Measurements from ENCODE around the gene ABHD1.

ABHD1 gene

DNA sequence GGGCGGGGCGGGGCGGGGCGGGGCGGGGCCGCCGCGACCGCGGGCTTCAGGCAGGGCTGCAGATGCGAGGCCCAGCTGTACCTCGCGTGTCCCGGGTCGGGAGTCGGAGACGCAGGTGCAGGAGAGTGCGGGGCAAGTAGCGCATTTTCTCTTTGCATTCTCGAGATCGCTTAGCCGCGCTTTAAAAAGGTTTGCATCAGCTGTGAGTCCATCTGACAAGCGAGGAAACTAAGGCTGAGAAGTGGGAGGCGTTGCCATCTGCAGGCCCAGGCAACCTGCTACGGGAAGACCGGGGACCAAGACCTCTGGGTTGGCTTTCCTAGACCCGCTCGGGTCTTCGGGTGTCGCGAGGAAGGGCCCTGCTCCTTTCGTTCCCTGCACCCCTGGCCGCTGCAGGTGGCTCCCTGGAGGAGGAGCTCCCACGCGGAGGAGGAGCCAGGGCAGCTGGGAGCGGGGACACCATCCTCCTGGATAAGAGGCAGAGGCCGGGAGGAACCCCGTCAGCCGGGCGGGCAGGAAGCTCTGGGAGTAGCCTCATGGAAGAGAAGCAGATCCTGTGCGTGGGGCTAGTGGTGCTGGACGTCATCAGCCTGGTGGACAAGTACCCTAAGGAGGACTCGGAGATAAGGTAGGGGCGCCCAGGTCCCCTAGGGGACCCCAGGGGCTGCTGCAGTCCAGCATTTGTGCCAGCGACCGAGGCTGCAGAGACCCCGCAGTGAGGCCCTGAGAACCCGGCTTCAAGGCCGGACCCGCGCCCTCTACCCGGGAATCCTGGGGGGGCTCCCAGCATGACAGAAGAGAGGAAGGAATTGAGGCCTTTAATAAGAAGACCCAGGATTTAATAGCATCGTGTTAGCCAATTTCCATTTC, 36.7 kb upstream of the ABHD1 start, which contains the start of gene KHK:
Gene KHK, plus strand, starts transcription at position 49 of the 870 bp plus-strand sequence. Its CDS starts 488 bp downstream, at position 537.
- no peak for DNase-seq

DNA sequence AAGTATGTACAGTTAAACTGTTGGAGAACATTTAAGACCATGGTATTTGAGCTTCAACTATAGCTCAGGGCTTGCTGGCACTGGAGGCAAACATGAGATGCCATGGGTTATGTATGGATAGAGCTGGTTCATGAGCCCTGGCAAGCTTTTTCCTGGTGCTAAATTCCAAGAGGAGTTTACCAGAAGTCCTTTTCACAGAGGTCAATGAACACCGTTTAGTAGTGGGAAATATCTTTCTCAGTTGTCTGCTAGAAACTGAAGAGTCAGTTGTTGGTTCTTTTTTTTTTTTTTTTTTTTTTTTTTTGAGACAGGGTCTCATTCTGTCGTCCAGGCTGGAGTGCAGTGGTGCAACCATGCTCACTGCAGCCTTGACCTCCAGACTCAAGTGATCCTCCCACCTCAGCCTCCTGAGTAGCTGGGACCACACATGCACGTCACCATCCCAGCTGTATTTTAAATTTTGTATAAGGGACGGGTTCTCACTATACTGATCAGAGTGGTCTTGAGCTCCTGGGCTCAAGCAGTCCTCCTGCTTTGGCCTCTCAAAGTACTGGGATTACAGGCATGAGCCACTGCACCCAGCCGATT, 35.7 kb upstream of the ABHD1 start:
- DNase-seq: no peak

DNA sequence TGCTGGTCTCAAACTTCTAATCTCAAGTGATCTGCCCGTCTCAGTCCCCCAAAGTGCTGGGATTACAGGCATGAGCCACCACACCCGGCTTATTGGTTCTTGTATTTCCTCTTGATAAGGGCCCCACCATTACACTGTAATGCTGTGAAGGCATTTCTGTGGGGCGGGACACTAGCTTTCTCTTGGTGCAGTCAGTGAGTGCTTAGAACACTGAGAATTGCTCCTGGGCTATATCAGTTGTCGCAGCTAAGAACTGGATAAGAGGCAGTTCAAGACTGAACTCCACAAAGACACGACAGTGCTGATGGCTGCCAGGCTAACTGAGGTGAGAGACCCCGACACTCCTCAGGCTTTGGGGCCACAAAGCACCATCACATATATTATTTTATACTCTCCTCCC, 35.0 kb upstream of the ABHD1 start:
- no peak for DNase-seq

DNA sequence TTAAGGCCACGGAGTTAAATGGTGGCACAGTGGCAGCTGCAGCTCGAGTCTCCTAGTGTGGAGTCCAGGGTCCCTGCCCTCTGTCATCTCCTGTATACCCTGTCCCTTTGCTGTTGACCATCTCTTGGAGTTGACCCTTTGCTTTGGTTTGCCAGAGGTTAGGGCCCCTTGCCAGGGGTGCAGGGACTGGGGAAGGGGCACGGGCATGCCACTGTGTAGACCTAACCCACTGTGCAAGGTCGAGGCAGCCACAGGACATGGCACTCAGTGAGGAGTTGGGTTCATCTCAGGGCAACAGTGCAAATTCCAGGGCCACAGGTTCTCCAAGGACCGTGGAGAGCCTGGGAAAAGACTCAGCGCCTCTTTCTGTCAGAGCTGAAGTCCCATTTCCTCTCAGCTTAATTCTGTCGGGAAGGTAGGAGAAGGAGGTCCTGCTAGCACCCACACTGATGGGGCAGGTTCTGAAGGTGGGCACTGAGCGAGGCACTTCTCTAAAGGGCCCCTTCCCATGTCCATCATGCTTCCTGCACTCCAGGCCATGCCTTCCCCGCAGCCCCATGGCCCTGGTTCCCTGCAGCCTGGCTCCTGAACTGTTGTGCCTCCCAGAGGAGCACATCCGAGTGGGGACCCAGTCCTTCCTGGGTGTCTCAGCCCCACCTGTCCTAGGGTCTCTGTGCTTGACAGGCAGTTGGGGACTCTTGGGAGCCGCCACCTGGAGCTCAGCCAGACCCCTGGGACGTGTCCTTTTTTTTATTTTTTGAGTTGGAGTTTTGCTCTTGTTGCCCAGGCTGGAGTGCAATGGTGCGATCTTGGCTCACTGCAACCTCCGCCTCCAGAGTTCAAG, 34.3 kb upstream of the ABHD1 start:
- DNase-seq: no peak

DNA sequence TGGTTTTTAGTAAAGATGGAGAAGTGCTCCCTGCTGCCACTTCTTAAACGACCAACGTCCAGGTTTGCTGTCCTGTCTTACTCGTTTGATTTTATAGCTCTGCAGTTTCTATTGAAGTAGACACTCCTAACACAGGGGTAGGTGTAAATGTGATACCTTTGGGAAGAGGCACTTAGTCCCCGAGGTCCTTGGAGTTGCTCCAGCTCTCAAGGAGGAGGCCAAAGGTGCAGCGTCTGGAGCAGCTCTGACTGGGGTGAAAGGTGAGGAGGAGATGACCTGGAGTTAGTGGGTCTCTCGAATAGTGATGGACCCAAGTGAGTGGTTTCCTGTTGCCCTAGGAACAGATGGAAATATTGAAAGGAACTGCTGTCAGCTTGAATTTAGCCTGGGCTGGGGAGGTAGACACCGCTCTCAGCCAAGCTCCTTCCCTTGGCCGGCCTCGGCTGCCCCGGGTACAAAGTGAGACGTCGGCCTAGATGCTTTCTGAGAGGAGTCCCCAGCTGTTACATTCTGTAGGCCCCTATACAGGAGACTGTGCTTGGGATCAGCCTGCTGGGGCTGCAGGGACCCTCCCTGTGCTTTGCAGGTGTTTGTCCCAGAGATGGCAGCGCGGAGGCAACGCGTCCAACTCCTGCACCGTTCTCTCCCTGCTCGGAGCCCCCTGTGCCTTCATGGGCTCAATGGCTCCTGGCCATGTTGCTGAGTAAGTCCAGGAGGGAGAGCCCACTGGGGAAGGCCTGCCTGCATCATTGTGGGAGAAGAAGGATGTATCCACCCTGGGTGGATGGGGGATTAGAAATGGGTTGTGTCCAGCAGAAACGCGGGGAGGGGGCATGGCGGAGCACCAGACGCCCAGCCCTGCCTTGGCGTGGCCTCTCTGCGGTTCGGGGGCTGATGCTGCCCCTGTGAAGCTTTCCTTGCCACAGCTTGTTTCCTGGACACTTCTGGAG, 31.6 kb upstream of the ABHD1 start:
- DNase-seq: no peak

DNA sequence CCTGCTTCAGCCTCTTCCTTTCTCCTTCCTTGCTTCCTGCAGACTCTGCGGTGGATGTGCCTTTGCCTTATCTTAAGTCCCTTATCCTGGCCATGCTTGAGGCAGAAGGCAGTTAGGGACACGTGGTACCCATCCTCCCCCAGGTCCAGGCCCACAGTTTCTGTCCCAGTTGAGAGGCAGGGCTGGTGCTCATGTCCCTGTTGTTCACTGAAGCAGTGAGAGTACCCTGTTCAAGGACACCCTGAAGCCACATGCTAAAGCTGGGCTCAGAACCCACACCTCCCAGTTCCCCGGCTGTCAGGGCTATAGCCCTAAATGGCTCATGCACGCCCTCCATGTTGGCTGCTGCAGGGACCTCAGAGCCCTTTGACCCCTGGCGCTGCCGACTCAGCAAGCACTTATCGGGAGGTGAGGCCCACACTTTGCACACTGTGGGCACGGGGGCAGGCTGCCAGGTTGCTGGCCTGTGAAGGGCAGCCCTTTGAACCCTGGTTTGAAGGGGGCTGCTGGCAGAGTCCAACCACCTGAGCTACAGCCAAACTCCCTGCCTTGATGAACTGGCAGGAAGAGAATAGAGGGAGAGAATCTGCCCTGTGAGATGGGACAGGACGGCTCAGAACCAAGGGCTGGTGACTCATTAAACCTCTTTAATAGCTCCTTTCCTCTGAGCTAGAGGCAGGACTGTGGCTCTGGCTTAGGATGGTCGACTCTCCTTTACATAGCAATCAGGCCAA, 30.8 kb upstream of the ABHD1 start:
- DNase-seq: no peak

DNA sequence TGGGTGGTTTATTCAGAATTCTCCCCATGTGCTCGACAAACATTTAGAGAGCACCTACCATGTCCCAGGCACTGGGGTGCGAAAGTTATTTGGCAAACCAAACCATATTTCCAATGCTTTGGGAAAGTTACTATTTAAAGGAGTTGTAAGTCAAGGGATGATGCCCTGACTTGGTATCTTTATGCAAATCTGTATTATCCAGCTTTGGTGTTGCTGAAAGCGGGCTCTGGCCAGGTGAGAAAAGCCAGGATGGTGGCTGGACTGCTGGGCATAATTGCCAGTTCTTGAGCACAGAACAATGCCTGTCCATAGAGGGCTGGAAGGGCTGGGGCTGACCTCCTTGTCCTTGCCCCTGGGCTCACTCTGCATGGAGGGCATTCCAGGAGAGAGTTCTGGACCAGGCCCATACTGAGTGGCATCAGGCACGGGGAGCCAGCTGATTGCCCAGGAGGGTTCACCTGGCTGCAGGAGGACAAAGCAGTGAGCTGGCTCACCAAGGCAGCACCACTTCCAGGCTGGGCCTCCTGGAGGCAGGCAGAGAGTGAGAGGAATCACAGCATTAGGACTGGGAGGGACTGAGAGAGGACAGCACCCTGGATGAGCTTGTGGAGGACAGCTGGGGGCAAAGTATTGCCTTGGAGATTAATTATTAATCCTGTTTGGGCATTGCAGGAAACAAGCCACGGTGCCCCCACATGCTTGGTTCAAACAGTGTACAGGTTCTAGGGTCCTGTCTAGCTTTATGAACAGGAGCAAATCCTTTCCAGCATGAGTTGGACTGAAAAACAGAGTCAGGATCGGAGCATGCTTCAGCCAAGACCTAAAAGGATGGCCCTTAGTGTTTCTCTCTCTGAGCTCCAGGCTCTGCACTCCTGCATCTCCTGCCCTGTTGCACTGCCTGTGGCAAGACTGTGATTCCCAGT, 29.9 kb upstream of the ABHD1 start:
- DNase-seq: no peak

DNA sequence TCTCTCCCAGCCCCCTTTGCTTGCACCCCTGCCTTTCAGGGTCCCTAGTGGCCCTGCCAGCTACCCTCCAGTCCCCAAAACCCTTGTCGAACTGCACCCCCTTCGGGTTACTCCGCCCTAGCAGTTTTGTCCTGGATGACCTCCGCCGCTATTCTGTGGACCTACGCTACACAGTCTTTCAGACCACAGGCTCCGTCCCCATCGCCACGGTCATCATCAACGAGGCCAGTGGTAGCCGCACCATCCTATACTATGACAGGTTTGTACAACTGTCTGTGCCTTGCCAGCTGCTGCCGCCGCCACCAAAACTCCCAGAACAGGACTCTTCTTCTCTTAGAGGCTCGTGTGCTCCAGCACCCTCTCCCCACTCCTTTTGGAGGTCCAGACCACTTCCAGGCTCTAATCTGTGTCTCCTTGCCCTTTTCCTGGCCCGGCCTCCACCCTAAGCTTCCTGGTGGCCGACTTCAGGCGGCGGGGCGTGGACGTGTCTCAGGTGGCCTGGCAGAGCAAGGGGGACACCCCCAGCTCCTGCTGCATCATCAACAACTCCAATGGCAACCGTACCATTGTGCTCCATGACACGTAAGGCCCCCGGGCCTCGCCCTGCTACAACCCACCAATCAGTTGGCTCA, 29.1 kb upstream of the ABHD1 start:
- no peak for DNase-seq

DNA sequence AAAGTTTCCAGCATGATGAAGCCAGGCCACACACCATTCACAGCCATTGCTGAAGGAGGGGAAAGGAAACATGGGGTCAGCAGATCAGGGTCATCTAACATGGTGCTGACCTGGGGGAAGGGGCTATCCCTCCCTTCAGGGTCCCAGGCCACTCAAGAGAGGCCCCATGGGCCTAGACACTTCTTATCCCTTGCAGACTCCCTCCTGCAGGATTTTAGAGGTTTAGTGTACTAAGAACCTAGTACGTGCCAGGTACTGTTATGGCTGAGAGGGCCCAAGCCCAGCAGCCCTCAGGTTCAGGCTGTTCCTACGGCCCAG, 28.2 kb upstream of the ABHD1 start:
- no peak for DNase-seq

DNA sequence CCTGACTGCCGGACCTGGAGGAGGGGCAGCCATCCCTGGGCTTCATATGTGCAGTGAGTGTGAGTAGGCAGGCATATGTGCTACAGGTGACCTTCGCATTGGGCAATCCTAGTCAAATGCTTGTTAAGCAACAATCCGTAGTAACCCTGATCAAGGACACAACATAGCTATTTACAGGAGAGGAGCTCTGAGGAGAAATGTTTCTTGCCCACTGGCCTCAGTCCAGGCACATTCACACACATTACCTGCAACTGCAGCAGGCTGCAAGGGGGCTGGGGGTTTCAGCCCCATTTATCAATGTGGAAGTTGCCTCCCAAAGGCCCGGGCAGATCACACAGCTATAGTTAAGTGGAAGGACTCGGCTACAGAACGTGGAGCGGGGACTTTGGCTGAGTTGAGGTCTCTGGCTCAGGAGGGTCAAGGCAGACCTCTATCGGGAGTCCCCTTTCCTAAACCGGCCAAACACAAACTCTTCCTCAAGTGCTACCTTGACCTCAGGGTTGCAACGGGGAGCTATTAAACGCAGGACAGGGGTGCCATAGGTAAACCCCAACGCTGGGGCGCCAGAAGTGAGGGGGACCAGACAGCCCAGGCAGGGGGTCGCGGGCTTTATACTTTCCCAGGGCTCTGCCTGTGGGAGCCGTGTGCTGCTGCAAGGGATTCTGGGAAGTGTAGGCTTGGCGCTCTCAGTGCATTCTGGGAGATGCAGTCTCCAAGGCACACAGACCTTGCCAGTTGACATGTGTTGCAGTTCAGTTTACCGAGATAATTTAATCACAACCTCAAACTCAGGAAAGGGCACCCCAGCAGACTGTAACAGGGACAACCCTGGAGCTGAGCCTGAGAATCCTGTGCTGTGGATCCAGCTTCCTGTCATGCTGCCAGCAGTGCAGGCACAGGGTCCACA, 27.6 kb upstream of the ABHD1 start:
- peak; percentile 60 for DNase-seq

DNA sequence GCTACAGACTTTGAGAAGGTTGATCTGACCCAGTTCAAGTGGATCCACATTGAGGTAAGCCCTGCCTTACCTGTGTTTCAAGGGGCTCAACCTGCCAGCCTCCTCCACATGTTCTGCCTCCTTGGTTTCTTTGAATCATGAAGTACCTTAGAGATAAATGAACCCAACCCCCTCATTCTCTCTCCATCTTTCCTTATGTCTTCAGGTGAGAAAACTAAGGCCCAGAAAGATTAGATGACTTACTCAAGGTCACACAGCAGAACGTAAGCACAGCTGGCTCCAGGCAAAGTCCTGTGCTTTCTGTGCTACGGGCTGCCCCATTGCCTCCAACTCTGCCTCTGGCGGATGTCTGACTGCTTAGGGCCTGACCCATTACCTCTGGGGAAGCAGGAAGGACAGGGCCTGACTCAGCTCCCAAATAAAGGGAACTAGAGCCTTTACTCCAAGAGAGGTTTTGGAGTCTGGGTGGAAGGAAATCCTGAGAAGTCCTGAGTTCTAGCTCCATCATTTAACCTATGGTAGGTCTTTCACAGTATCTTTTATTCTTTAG, 26.8 kb upstream of the ABHD1 start:
- DNase-seq: no peak

DNA sequence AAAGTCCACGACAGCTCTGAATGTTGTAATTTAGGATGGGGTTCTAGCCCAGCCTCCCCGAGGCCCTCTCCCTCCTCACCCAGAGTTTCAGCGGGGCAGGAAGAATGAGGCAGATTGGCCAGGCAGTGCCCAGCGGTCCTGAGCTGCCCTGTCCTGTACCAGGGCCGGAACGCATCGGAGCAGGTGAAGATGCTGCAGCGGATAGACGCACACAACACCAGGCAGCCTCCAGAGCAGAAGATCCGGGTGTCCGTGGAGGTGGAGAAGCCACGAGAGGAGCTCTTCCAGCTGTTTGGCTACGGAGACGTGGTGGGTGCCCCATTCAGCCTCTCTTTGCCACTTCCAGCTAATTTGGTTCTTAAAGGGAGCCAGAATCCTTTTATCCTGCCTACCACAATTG, 26.3 kb upstream of the ABHD1 start:
- DNase-seq: no peak

DNA sequence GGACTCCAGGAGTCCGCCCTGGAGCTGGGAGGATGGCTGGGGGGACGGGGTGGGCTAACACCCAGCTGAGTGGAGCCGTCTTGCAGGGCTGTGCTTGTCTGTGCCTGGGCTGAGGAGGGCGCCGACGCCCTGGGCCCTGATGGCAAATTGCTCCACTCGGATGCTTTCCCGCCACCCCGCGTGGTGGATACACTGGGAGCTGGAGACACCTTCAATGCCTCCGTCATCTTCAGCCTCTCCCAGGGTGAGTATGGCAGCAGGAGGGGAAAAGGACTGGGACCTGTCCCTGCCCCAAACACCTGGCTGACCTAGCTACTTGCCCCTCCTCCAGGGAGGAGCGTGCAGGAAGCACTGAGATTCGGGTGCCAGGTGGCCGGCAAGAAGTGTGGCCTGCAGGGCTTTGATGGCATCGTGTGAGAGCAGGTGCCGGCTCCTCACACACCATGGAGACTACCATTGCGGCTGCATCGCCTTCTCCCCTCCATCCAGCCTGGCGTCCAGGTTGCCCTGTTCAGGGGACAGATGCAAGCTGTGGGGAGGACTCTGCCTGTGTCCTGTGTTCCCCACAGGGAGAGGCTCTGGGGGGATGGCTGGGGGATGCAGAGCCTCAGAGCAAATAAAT, 24.2 kb upstream of the ABHD1 start:
- no peak for DNase-seq

DNA sequence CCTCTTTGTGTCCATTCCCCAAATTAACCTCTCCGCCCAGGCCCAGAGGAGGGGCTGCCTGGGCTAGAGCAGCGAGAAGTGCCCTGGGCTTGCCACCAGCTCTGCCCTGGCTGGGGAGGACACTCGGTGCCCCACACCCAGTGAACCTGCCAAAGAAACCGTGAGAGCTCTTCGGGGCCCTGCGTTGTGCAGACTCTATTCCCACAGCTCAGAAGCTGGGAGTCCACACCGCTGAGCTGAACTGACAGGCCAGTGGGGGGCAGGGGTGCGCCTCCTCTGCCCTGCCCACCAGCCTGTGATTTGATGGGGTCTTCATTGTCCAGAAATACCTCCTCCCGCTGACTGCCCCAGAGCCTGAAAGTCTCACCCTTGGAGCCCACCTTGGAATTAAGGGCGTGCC, 23.6 kb upstream of the ABHD1 start:
- DNase-seq: no peak

DNA sequence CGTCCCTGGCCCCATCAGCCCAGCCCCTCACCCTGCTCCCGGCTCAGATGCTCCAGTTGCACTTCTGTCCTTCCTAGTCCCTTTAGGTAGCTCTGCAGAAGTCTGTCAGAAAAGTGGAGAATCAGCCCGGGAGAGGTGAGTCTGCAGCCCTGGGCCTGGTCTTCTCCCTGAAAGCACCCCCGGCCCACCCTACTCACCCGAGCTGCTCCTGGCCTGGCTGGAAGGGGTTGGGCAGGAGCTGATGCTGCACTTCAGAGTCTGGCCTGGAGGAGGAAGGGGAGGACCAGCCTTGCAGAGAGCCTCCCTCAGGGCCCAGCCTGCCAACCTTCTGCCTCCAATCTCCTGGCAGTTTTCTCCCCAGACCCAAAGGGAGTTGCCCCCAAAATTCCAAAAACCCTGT, 21.3 kb upstream of the ABHD1 start:
- no peak for DNase-seq

DNA sequence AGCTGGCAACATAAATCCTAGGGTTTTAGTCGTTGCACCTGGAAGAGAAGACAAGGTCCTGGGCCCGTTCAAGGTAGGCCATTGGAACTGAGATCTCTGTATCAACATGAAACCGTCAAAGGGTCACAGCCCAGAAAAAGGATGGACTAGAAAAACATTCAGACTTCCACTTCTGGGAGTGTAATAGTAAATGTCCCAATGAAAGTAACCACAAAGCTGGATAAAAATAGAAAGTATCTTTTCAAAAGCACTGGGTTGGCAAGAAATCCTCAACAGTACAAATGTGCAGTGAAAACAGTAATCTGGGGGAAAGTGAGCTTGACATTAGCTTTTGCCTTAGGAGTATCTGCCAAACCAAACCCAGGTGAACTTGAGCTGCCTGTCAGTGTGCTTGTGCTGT, 17.6 kb upstream of the ABHD1 start:
- DNase-seq: no peak

DNA sequence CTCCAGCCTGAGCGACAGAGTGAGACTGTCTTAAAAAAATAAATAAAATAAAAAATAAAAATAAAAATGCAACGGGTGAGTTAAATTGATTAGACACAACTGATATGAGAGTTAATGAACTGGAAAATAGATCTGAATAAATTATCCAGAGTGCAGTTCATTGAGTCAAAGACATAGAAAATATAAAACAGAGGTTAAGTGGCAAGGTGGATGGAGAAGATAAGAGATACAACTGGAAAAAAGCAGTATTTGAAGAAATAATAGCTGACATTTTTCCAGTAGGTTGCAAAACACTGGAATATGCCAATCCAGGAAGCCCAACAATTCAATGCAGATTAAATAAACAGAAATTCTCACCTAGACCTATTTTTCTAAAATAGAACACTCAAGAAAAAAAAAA, 15.4 kb upstream of the ABHD1 start:
- DNase-seq: no peak

DNA sequence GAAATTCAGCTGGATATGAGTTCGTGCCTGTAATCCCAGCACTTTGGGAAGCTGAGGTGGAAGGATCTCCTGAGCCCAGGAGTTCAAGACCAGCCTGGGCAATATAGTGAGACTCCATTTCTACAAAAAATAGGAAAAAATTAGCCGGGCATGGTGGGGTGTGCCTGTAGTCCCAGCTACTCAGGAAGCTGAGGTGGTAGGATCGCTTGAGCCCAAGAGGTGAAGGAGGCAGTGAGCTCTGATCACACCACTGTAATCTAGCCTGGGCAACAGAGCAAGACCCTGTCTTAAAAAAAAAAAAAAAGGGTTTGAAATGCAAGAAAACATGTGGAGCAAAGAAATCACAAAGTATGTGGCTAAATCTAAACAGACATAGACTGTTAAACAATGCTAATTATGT, 14.5 kb upstream of the ABHD1 start:
- no peak for DNase-seq

All from fibroblast of skin of back (primary cell).